Suprapubic skin (tissue), 3 donors: Measurements from ENCODE around the gene RBP2.

Experiments used
- CTCF ChIP-seq, 2 donors: fragments of 200-600 bp in 1 of 2; fragments of 450-650 bp in 1 of 2; sonication (generic) in 1 of 2; IDR thresholded peaks; one replicate each; pipeline ENCODE4 v1.5.1; 2016 to 2019; ENCODE audit warnings: antibody characterized with exemption in 2 of 2, mild to moderate bottlenecking in 1 of 2, moderate library complexity in 1 of 2
- POLR2A ChIP-seq, 2 donors: fragments of 450-650 bp; IDR thresholded peaks; one replicate each; pipeline ENCODE4 v1.6.1; 2017; ENCODE audit warnings: antibody characterized with exemption in 2 of 2, mild to moderate bottlenecking in 2 of 2, moderate library complexity in 2 of 2

GRCh38 chr3:139523718-139524117, 47.4 kb upstream of the RBP2 start:
- no peak for TF ChIP-seq CTCF (IDR thresholded peaks at IDR 0.05)
- TF ChIP-seq POLR2A (IDR thresholded peaks at IDR 0.05), result no peak
